ENCODE data around the gene MBNL2.

Gene MBNL2

GRCh38 chr13:97306106-97306505, 84.0 kb downstream of the MBNL2 start:
- no peak for DNase-seq

GRCh38 chr13:97306645-97307044, 84.5 kb downstream of the MBNL2 start:
- no peak for DNase-seq

- DNase-seq, result no peak
Observed at GRCh38 chr13:97307118-97307881, 85.2 kb downstream of the MBNL2 start.

- DNase-seq, result no peak
Observed at GRCh38 chr13:97307882-97308624, 85.9 kb downstream of the MBNL2 start.

GRCh38 chr13:97308735-97309429, 86.7 kb downstream of the MBNL2 start:
- DNase-seq, result no peak

GRCh38 chr13:97310809-97311436, 88.8 kb downstream of the MBNL2 start:
- DNase-seq, result peak; percentile 32

- DNase-seq, result no peak
Observed at GRCh38 chr13:97311956-97312355, 89.8 kb downstream of the MBNL2 start.

GRCh38 chr13:97313551-97314260, 91.6 kb downstream of the MBNL2 start:
- no peak for DNase-seq

GRCh38 chr13:97316390-97316789, 94.3 kb downstream of the MBNL2 start:
- no peak for DNase-seq

GRCh38 chr13:97317933-97318332, 95.8 kb downstream of the MBNL2 start:
- no peak for DNase-seq

GRCh38 chr13:97318532-97318931, 96.4 kb downstream of the MBNL2 start:
- DNase-seq, result no peak

GRCh38 chr13:97319113-97319720, 97.1 kb downstream of the MBNL2 start:
- DNase-seq, result no peak

GRCh38 chr13:97321101-97321500, 99.0 kb downstream of the MBNL2 start:
- DNase-seq, result no peak

- DNase-seq, result no peak
Observed at GRCh38 chr13:97321616-97322321, 99.6 kb downstream of the MBNL2 start.

- DNase-seq, result no peak
Observed at GRCh38 chr13:97322740-97323342, 100.7 kb downstream of the MBNL2 start.

GRCh38 chr13:97324115-97324514, 102.0 kb downstream of the MBNL2 start:
- no peak for DNase-seq

- no peak for DNase-seq
Observed at GRCh38 chr13:97325738-97326137, 103.6 kb downstream of the MBNL2 start.

- no peak for DNase-seq
Observed at GRCh38 chr13:97327086-97327485, 105.0 kb downstream of the MBNL2 start.

GRCh38 chr13:97327506-97328221, 105.5 kb downstream of the MBNL2 start:
- DNase-seq, result no peak

- no peak for DNase-seq
Observed at GRCh38 chr13:97328222-97328790, 106.2 kb downstream of the MBNL2 start.

Data from DMS153 (cell line).